ENCODE results near the gene SLC35F4.

Gene SLC35F4

GRCh38 chr14:57846596-57846995 lies 19.3 kb downstream of the SLC35F4 start:
- Histone ChIP-seq H3K9ac (ENCODE audit: low read length) (no peak overlapping the region), H3K4me1 (ENCODE audit: control insufficient read depth, insufficient read depth, low read length) (no peaks in the 10 kb centered on the region), H3K36me3 (ENCODE audit: control insufficient read depth, insufficient read depth, low read length) (no peaks in the 10 kb centered on the region), H3K9me3 (ENCODE audit: control insufficient read depth, low read length) (no peaks in the 10 kb centered on the region), H3K27me3 (ENCODE audit: control insufficient read depth, insufficient read depth, low read length) (no peaks in the 10 kb centered on the region), H3K4me3 (ENCODE audit: low read length) (no peak overlapping the region)

DNA sequence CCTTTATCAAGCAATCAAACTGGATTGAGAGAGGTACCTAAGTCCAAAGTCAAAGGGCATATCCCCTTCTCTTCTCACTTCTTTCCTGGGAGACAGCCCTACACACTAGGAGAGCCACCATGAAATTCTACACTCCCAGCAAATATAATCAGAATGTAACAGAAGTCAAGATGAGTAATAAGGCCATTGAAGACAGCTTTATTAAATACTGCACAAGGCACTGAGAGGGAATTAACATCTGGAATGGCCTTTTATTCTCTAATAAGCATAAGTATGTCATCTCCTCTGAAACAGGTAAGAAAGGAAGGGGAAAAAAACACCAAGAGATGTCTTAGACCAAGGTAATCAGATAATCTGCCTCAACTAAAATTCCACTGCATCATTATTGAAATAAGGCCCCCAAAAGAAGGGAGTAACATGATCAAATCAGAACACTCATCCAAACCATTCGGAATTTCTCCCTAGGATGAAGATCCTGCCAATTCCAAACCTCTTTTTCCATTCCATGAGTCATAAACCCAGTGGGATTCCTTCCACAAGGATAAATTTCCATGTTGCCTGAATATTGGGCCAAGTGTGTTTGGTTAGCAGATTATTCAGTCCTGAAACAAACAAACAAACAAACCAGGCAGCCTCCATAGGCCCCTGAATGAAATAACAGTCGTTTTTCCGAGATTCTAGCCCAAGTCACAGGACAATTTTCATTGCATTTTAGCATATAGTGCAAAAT lies 19.9 kb downstream of the SLC35F4 start:
- Histone ChIP-seq H3K27me3 (ENCODE audit: control insufficient read depth, insufficient read depth, low read length) (no peaks in the 10 kb centered on the region), H3K9me3 (ENCODE audit: control insufficient read depth, low read length) (no peaks in the 10 kb centered on the region), H3K9ac (ENCODE audit: low read length) (no peak overlapping the region), H3K4me1 (ENCODE audit: control insufficient read depth, insufficient read depth, low read length) (no peaks in the 10 kb centered on the region), H3K36me3 (ENCODE audit: control insufficient read depth, insufficient read depth, low read length) (no peaks in the 10 kb centered on the region), H3K4me3 (ENCODE audit: low read length) (no peak overlapping the region)

GRCh38 chr14:57845316-57845715 lies 20.6 kb downstream of the SLC35F4 start:
- Histone ChIP-seq H3K4me1 (ENCODE audit: control insufficient read depth, insufficient read depth, low read length) (no peaks in the 10 kb centered on the region), H3K27me3 (ENCODE audit: control insufficient read depth, insufficient read depth, low read length) (no peaks in the 10 kb centered on the region), H3K9ac (ENCODE audit: low read length) (no peak overlapping the region), H3K4me3 (ENCODE audit: low read length) (no peak overlapping the region), H3K9me3 (ENCODE audit: control insufficient read depth, low read length) (no peaks in the 10 kb centered on the region), H3K36me3 (ENCODE audit: control insufficient read depth, insufficient read depth, low read length) (no peaks in the 10 kb centered on the region)

DNA sequence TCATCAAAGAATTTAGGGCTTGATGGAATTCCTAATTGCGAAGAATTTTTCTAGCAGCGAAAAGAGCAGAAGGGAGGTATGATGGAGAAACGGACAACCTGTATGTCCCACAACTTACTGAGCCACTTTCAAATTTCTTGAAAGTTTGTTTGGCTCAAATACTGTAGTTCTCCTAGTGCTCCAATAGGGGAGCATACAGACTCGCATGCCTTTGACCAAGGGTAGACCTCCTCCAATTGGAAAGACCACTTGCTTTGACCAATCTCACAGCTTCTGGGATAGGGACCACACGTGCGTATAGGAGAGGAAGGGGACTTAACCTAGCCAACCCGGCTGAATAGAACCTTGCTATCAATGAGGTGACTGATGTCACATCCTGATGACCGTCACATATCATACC lies 28.6 kb downstream of the SLC35F4 start:
- Histone ChIP-seq H3K27me3 (ENCODE audit: control insufficient read depth, insufficient read depth, low read length) (no peaks in the 10 kb centered on the region), H3K4me1 (ENCODE audit: control insufficient read depth, insufficient read depth, low read length) (no peaks in the 10 kb centered on the region), H3K9me3 (ENCODE audit: control insufficient read depth, low read length) (no peaks in the 10 kb centered on the region), H3K36me3 (ENCODE audit: control insufficient read depth, insufficient read depth, low read length) (no peaks in the 10 kb centered on the region), H3K9ac (ENCODE audit: low read length) (no peak overlapping the region), H3K4me3 (ENCODE audit: low read length) (no peak overlapping the region)

GRCh38 chr14:57835766-57836165 lies 30.1 kb downstream of the SLC35F4 start:
- Histone ChIP-seq H3K9me3 (ENCODE audit: control insufficient read depth, low read length) (no peaks in the 10 kb centered on the region), H3K36me3 (ENCODE audit: control insufficient read depth, insufficient read depth, low read length) (no peaks in the 10 kb centered on the region), H3K4me1 (ENCODE audit: control insufficient read depth, insufficient read depth, low read length) (no peaks in the 10 kb centered on the region)

DNA sequence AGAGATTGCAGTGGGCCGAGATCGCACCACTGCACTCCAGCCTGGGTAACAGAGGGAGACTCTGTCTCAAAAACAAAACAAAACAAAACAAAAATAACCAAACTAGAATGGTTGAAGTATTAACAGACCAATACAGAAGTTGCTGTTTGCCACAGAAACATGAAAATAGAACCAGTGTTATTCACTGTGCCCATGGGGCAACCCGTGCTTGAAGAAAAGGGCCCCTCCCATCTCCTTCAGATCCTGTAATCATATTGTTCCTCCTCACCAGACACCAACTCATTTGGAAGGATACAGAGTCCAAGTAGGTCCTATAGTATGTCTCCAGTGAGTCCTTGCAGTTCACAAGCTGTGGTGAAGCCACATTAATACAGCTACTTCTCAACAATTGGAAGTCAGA lies 30.9 kb downstream of the SLC35F4 start:
- no peaks in the 10 kb centered on the region for H3K4me1 ChIP-seq (ENCODE audit: control insufficient read depth, insufficient read depth, low read length)
- no peak overlapping the region for H3K4me3 ChIP-seq (ENCODE audit: low read length)
- no peaks in the 10 kb centered on the region for H3K9me3 ChIP-seq (ENCODE audit: control insufficient read depth, low read length)
- no peaks in the 10 kb centered on the region for H3K27me3 ChIP-seq (ENCODE audit: control insufficient read depth, insufficient read depth, low read length)
- no peaks in the 10 kb centered on the region for H3K36me3 ChIP-seq (ENCODE audit: control insufficient read depth, insufficient read depth, low read length)
- no peak overlapping the region for H3K9ac ChIP-seq (ENCODE audit: low read length)

More at GRCh38 chr14:57835766-57836165, 30.1 kb downstream of the SLC35F4 start:
- H3K9ac ChIP-seq (ENCODE audit: low read length): no peak overlapping the region
- no peak overlapping the region for H3K4me3 ChIP-seq (ENCODE audit: low read length)
- H3K27me3 ChIP-seq (ENCODE audit: control insufficient read depth, insufficient read depth, low read length): no peaks in the 10 kb centered on the region

- H3K9me3 ChIP-seq (ENCODE audit: control insufficient read depth, low read length): no peaks in the 10 kb centered on the region
- no peak overlapping the region for H3K4me3 ChIP-seq (ENCODE audit: low read length)
- H3K27me3 ChIP-seq (ENCODE audit: control insufficient read depth, insufficient read depth, low read length): no peaks in the 10 kb centered on the region
Observed at GRCh38 chr14:57834001-57834598, 31.8 kb downstream of the SLC35F4 start.

GRCh38 chr14:57833323-57833722 lies 32.6 kb downstream of the SLC35F4 start:
- Histone ChIP-seq H3K9me3 (ENCODE audit: control insufficient read depth, low read length) (no peaks in the 10 kb centered on the region), H3K4me3 (ENCODE audit: low read length) (no peak overlapping the region), H3K36me3 (ENCODE audit: control insufficient read depth, insufficient read depth, low read length) (no peaks in the 10 kb centered on the region), H3K27me3 (ENCODE audit: control insufficient read depth, insufficient read depth, low read length) (no peaks in the 10 kb centered on the region), H3K4me1 (ENCODE audit: control insufficient read depth, insufficient read depth, low read length) (no peaks in the 10 kb centered on the region), H3K9ac (ENCODE audit: low read length) (no peak overlapping the region)

More at GRCh38 chr14:57834001-57834598, 31.8 kb downstream of the SLC35F4 start:
- Histone ChIP-seq H3K36me3 (ENCODE audit: control insufficient read depth, insufficient read depth, low read length) (no peaks in the 10 kb centered on the region), H3K4me1 (ENCODE audit: control insufficient read depth, insufficient read depth, low read length) (no peaks in the 10 kb centered on the region), H3K9ac (ENCODE audit: low read length) (no peak overlapping the region)

DNA sequence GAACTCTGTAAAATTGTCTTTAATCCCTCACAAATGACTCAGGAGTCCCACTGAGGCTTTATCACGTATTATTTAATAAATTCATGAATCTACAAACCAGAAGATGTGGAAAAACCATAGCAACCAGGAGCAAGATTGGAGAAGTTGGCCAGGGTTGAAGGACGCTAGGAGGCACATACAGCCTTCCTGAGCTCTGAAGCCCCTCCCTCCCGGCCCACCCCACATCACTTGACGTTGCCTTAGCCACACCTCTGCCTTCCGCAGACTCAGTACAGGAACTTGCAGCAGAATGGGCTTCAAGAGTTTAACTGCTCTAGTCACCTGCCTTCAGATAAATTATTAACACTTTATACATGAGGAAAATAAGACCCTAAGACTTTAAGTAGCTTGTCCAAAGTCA lies 33.9 kb downstream of the SLC35F4 start:
- Histone ChIP-seq H3K27me3 (ENCODE audit: control insufficient read depth, insufficient read depth, low read length) (no peaks in the 10 kb centered on the region), H3K9me3 (ENCODE audit: control insufficient read depth, low read length) (no peaks in the 10 kb centered on the region), H3K9ac (ENCODE audit: low read length) (no peak overlapping the region), H3K36me3 (ENCODE audit: control insufficient read depth, insufficient read depth, low read length) (no peaks in the 10 kb centered on the region), H3K4me1 (ENCODE audit: control insufficient read depth, insufficient read depth, low read length) (no peaks in the 10 kb centered on the region), H3K4me3 (ENCODE audit: low read length) (no peak overlapping the region)

DNA sequence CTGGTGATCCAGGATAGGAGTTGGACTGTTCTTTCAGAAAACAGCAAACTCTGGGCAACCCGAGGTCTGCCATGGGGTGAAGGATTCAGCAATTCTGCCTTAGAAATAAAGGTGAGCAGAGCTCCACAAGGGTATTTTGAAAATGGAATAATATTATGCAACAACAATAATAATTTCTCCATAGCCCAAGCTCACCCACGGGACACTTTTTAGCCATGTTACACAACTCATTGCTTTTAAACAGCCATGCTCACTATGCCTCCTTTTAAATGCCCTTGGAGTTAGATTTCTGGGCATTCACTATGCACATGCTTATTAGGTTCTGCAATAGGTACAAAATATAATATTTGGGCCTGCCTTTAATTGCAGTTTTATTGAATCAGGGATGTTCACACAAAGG lies 37.2 kb downstream of the SLC35F4 start:
- H3K4me3 ChIP-seq (ENCODE audit: low read length): no peak overlapping the region
- H3K27me3 ChIP-seq (ENCODE audit: control insufficient read depth, insufficient read depth, low read length): no peaks in the 10 kb centered on the region
- no peaks in the 10 kb centered on the region for H3K4me1 ChIP-seq (ENCODE audit: control insufficient read depth, insufficient read depth, low read length)
- no peaks in the 10 kb centered on the region for H3K36me3 ChIP-seq (ENCODE audit: control insufficient read depth, insufficient read depth, low read length)
- H3K9me3 ChIP-seq (ENCODE audit: control insufficient read depth, low read length): no peaks in the 10 kb centered on the region
- no peak overlapping the region for H3K9ac ChIP-seq (ENCODE audit: low read length)

GRCh38 chr14:57823015-57823660 lies 42.8 kb downstream of the SLC35F4 start:
- Histone ChIP-seq H3K4me1 (ENCODE audit: control insufficient read depth, insufficient read depth, low read length) (no peaks in the 10 kb centered on the region), H3K4me3 (ENCODE audit: low read length) (no peak overlapping the region), H3K9ac (ENCODE audit: low read length) (no peak overlapping the region), H3K9me3 (ENCODE audit: control insufficient read depth, low read length) (no peaks in the 10 kb centered on the region), H3K27me3 (ENCODE audit: control insufficient read depth, insufficient read depth, low read length) (no peaks in the 10 kb centered on the region), H3K36me3 (ENCODE audit: control insufficient read depth, insufficient read depth, low read length) (no peaks in the 10 kb centered on the region)

DNA sequence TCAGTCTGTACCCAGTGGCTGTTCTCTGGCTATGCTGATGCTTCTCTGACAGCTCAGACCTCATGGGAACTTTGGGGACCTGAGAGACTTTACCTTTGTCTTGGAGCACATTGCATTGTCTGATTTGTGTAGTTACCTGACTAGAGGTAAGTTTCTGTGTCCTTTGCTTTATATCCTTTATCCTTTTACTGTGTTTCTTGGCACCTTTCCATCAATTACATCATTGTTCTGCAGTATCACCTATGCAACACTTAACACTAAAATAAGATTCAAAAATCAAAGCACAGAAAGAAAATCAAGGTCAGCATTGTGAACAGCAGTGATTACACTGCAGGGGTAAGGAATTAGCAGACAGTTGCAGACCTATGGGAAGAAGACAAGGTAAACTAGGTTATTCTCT lies 43.8 kb downstream of the SLC35F4 start:
- H3K9me3 ChIP-seq (ENCODE audit: control insufficient read depth, low read length): no peaks in the 10 kb centered on the region
- H3K27me3 ChIP-seq (ENCODE audit: control insufficient read depth, insufficient read depth, low read length): no peaks in the 10 kb centered on the region
- H3K36me3 ChIP-seq (ENCODE audit: control insufficient read depth, insufficient read depth, low read length): no peaks in the 10 kb centered on the region
- H3K4me1 ChIP-seq (ENCODE audit: control insufficient read depth, insufficient read depth, low read length): no peaks in the 10 kb centered on the region
- H3K9ac ChIP-seq (ENCODE audit: low read length): no peak overlapping the region
- H3K4me3 ChIP-seq (ENCODE audit: low read length): no peak overlapping the region
